H9 (cell line): ENCODE measurements around the gene MRPL23. TPM values are rescaled to one million over a fixed set of nuclear protein-coding genes. Genes with fewer than 3 reads are reported as not detected.

Experiments used
- DNase-seq: peaks from one replicate; pipeline ENCODE4 v3.0.0-alpha.2; 2017
- H2AFZ ChIP-seq: one replicate; pipeline ENCODE4 v1.6.1; 2013; ENCODE audit warnings: mild to moderate bottlenecking, low read length, control low read depth, moderate library complexity
- H2AK5ac ChIP-seq: 2 replicates; pipeline ENCODE4 v1.6.1; 2013; ENCODE audit warnings: low read length, control low read depth, mixed read lengths; ENCODE audit not compliant: insufficient read length
- H2BK120ac ChIP-seq: one replicate; pipeline ENCODE4 v1.6.1; 2013; ENCODE audit warnings: low read depth, mild to moderate bottlenecking, low read length, control low read depth, inconsistent platforms; ENCODE audit not compliant: poor library complexity, severe bottlenecking
- H2BK12ac ChIP-seq: 2 replicates; pipeline ENCODE4 v1.6.1; 2013; ENCODE audit warnings: low read length, control low read depth, mixed read lengths, low read depth; ENCODE audit not compliant: insufficient read length
- H2BK15ac ChIP-seq: 2 replicates; pipeline ENCODE4 v1.6.1; 2013; ENCODE audit warnings: low read depth, low read length, control low read depth
- H2BK20ac ChIP-seq: one replicate; pipeline ENCODE4 v1.6.1; 2013; ENCODE audit warnings: low read depth, mild to moderate bottlenecking, low read length, control low read depth, inconsistent platforms; ENCODE audit not compliant: poor library complexity, severe bottlenecking
- H2BK5ac ChIP-seq: 2 replicates; pipeline ENCODE4 v1.6.1; 2013; ENCODE audit warnings: low read length, control low read depth, mixed read lengths; ENCODE audit not compliant: insufficient read length
- H3K14ac ChIP-seq: 2 replicates; pipeline ENCODE4 v1.6.1; 2013; ENCODE audit warnings: low read length, control low read depth; ENCODE audit not compliant: insufficient read depth
- H3K18ac ChIP-seq: 2 replicates; pipeline ENCODE4 v1.6.1; 2013; ENCODE audit warnings: low read depth, mild to moderate bottlenecking, mixed read lengths, low read length, control low read depth; ENCODE audit not compliant: insufficient read length
- H3K23ac ChIP-seq: 2 replicates; pipeline ENCODE4 v1.6.1; 2013; ENCODE audit warnings: low read length, control low read depth, mixed read lengths, low read depth; ENCODE audit not compliant: insufficient read length
- H3K23me2 ChIP-seq: 2 replicates; pipeline ENCODE4 v1.6.1; 2013; ENCODE audit warnings: low read depth, mild to moderate bottlenecking, mixed read lengths, low read length, control low read depth; ENCODE audit not compliant: insufficient read length, poor library complexity, severe bottlenecking
- H3K27ac ChIP-seq: 2 replicates; pipeline ENCODE4 v1.5.1; 2013; ENCODE audit warnings: low read length, control low read depth, mixed read lengths, low read depth; ENCODE audit not compliant: insufficient read length
- H3K27me3 ChIP-seq: 2 replicates; pipeline ENCODE4 v1.6.1; 2013; ENCODE audit warnings: low read length, control low read depth, inconsistent platforms; ENCODE audit not compliant: insufficient read depth
- H3K4ac ChIP-seq: 2 replicates; pipeline ENCODE4 v1.6.1; 2013; ENCODE audit warnings: low read depth, mild to moderate bottlenecking, control low read depth, inconsistent platforms, low read length, moderate library complexity
- H3K4me1 ChIP-seq: 2 replicates; pipeline ENCODE4 v1.6.1; 2013; ENCODE audit warnings: low read length, control low read depth, inconsistent platforms; ENCODE audit not compliant: insufficient read depth
- H3K4me2 ChIP-seq: 2 replicates; pipeline ENCODE4 v1.6.1; 2013; ENCODE audit warnings: low read length, control low read depth, mixed read lengths; ENCODE audit not compliant: insufficient read length, insufficient read depth
- H3K56ac ChIP-seq: 2 replicates; pipeline ENCODE4 v1.6.1; 2013; ENCODE audit warnings: low read depth, mild to moderate bottlenecking, mixed read lengths, low read length, control low read depth; ENCODE audit not compliant: insufficient read length
- H3K79me1 ChIP-seq: 2 replicates; pipeline ENCODE4 v1.6.1; 2013; ENCODE audit warnings: low read depth, mild to moderate bottlenecking, moderate library complexity, low read length, control low read depth, inconsistent platforms; ENCODE audit not compliant: insufficient read depth, poor library complexity, severe bottlenecking
- H3K79me2 ChIP-seq: 2 replicates; pipeline ENCODE4 v1.6.1; 2013; ENCODE audit warnings: low read length, control low read depth, inconsistent platforms; ENCODE audit not compliant: insufficient read depth
- H3K9ac ChIP-seq: 2 replicates; pipeline ENCODE4 v1.6.1; 2013; ENCODE audit warnings: low read length, control low read depth, mixed read lengths; ENCODE audit not compliant: insufficient read length; ENCODE audit errors: extremely low read depth
- H3K9me3 ChIP-seq: one replicate; pipeline ENCODE4 v1.6.1; 2013; ENCODE audit warnings: low read depth, low read length, inconsistent platforms; ENCODE audit not compliant: control insufficient read depth
- H3T11ph ChIP-seq: one replicate; pipeline ENCODE4 v1.6.1; 2013; ENCODE audit warnings: mild to moderate bottlenecking, low read length, control low read depth, inconsistent platforms
- H4K20me1 ChIP-seq: one replicate; pipeline ENCODE4 v1.6.1; 2013; ENCODE audit not compliant: control insufficient read depth, insufficient read length, insufficient read depth
- H4K5ac ChIP-seq: 2 replicates; pipeline ENCODE4 v1.6.1; 2013; ENCODE audit warnings: low read depth, mild to moderate bottlenecking, mixed read lengths, low read length, control low read depth; ENCODE audit not compliant: insufficient read length
- H4K8ac ChIP-seq: replicated peaks from 2 replicates; pipeline ENCODE4 v1.6.1; 2013; ENCODE audit warnings: low read length, control low read depth, mixed read lengths, low read depth; ENCODE audit not compliant: insufficient read length
- H4K91ac ChIP-seq: 2 replicates; pipeline ENCODE4 v1.6.1; 2013; ENCODE audit warnings: low read depth, mild to moderate bottlenecking, moderate library complexity, mixed read lengths, low read length, control low read depth; ENCODE audit not compliant: insufficient read length
- H3K27ac Mint-ChIP-seq, 3 experiments: 2 replicates in 2 of 3; 3 replicates in 1 of 3; pipeline ENCODE4 v1.8.0; 2020 to 2021; ENCODE audit warnings: mixed read lengths in 3 of 3, mild to moderate bottlenecking in 1 of 3, moderate library complexity in 1 of 3
- H3K27me3 Mint-ChIP-seq: 2 replicates; pipeline ENCODE4 v1.8.0; 2021; ENCODE audit warnings: low read depth, mild to moderate bottlenecking, moderate library complexity, mixed read lengths
- H3K36me3 Mint-ChIP-seq, 3 experiments: 2 replicates in 2 of 3; 3 replicates in 1 of 3; pipeline ENCODE4 v1.8.0; 2020 to 2021; ENCODE audit warnings: low read depth in 3 of 3, mixed read lengths in 3 of 3; ENCODE audit not compliant: insufficient read depth in 1 of 3
- H3K4me1 Mint-ChIP-seq, 2 experiments: 2 replicates each; pipeline ENCODE4 v1.8.0; 2020; ENCODE audit warnings: mixed read lengths in 2 of 2
- H3K4me3 Mint-ChIP-seq, 2 experiments: 2 replicates in 1 of 2; 3 replicates in 1 of 2; pipeline ENCODE4 v1.8.0; 2020 to 2021; ENCODE audit warnings: mild to moderate bottlenecking in 2 of 2, mixed read lengths in 2 of 2, moderate library complexity in 1 of 2
- H3K9me3 Mint-ChIP-seq, 2 experiments: 2 replicates in 1 of 2; 3 replicates in 1 of 2; pipeline ENCODE4 v1.8.0; 2020; ENCODE audit warnings: mild to moderate bottlenecking in 2 of 2, mixed read lengths in 2 of 2, moderate library complexity in 1 of 2
- WGBS: extraction: QIAGEN DNeasy Blood & Tissue Kit; methylation state at CpG from one replicate; pipeline ENCODE4 v1.1.7; 2013; ENCODE audit warnings: missing lambda C conversion rate, low lambda C conversion rate, mixed read lengths; ENCODE audit not compliant: insufficient read length; ENCODE audit errors: extremely low coverage; 5-methylcytosine and 5-hydroxymethylcytosine counted together
- total RNA-seq: library from RNA; stranded (reverse); gene quantifications from 2 replicates; pipeline ENCODE4 v1.2.1, GENCODE V29; 2021
- TF ChIP-seq, protein P1 (sequence below): fragments of 200-600 bp; sonication (generic); conservative IDR thresholded peaks from 3 replicates; pipeline ENCODE4 v1.8.0; 2021; ENCODE audit warnings: antibody characterized with exemption, mild to moderate bottlenecking

The MRPL23 gene
- total RNA-seq, 1 experiment from 2014 or later, result 67.3 TPM

DNA sequence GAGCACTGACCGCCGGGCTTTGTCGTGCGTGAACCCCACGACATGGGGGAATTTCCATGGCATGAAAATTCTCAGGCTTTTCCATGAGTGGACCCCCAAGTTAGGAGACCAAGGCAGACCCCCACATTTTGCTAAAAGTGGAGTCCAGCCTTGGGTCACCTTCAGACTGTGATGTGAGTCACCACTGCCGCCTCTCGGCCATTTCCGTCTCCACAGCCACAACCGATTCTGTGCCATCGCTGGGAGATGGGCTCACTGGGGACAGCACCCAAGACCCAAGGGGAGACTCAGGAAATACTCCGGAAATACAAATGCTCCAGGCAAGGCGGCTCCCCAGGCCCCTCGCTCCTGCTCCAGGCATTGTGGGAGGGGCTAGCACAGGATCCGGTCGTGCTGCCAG lies 51.7 kb downstream of the MRPL23 start:
- TF ChIP-seq, protein P1, sequence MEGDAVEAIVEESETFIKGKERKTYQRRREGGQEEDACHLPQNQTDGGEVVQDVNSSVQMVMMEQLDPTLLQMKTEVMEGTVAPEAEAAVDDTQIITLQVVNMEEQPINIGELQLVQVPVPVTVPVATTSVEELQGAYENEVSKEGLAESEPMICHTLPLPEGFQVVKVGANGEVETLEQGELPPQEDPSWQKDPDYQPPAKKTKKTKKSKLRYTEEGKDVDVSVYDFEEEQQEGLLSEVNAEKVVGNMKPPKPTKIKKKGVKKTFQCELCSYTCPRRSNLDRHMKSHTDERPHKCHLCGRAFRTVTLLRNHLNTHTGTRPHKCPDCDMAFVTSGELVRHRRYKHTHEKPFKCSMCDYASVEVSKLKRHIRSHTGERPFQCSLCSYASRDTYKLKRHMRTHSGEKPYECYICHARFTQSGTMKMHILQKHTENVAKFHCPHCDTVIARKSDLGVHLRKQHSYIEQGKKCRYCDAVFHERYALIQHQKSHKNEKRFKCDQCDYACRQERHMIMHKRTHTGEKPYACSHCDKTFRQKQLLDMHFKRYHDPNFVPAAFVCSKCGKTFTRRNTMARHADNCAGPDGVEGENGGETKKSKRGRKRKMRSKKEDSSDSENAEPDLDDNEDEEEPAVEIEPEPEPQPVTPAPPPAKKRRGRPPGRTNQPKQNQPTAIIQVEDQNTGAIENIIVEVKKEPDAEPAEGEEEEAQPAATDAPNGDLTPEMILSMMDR, result no peak
- DNase-seq, result no peak
- no peak overlapping the region for H3K9ac ChIP-seq
- H3K27ac ChIP-seq, result no peak overlapping the region
- Mint-ChIP-seq H3K4me3 (no peak overlapping the region), H3K36me3 (no peaks in the 10 kb centered on the region), H3K4me1 (no peaks in the 10 kb centered on the region), H3K9me3 (no peaks in the 10 kb centered on the region), H3K27me3 (no peaks in the 10 kb centered on the region), H3K27ac (no peak overlapping the region)
- no peak overlapping the region for H2AK5ac ChIP-seq
- no peak overlapping the region for H3K18ac ChIP-seq
- H2BK12ac ChIP-seq, result no peak overlapping the region
- H3K56ac ChIP-seq, result no peak overlapping the region
- no peak overlapping the region for H2BK20ac ChIP-seq
- H3K9me3 ChIP-seq, result no peaks in the 10 kb centered on the region
- H3K4me1 ChIP-seq, result no peaks in the 10 kb centered on the region
- no peaks in the 10 kb centered on the region for H3K23me2 ChIP-seq
- no peak overlapping the region for H2AFZ ChIP-seq
- H3K27me3 ChIP-seq, result no peaks in the 10 kb centered on the region
- WGBS, result no CpG with 5 or more reads among the region's 15 CpGs
- no peak overlapping the region for H3K23ac ChIP-seq
- H3T11ph ChIP-seq, result no peak overlapping the region
- H4K91ac ChIP-seq, result no peak overlapping the region
- no peak overlapping the region for H3K4me2 ChIP-seq
- H2BK15ac ChIP-seq, result no peak overlapping the region
- H3K14ac ChIP-seq, result no peak overlapping the region
- H3K79me1 ChIP-seq, result no peaks in the 10 kb centered on the region
- H4K8ac ChIP-seq, result no peak overlapping the region
- no peak overlapping the region for H2BK120ac ChIP-seq
- no peak overlapping the region for H3K4ac ChIP-seq
- no peak overlapping the region for H2BK5ac ChIP-seq
- H3K79me2 ChIP-seq, result no peaks in the 10 kb centered on the region
- no peak overlapping the region for H4K5ac ChIP-seq
- H4K20me1 ChIP-seq, result no peaks in the 10 kb centered on the region
